GM19238 (cell line): ENCODE measurements around the gene GRIK3.

Experiments used
- DNase-seq: peaks from one replicate; pipeline ENCODE4 v3.0.0; 2011; ENCODE audit warnings: low spot score; ENCODE audit not compliant: insufficient read length

The GRIK3 gene

GRCh38 chr1:36858981-36859380 is 175.3 kb downstream of the GRIK3 start:
- no peak for DNase-seq

GRCh38 chr1:36858553-36858952 is 175.8 kb downstream of the GRIK3 start:
- no peak for DNase-seq

GRCh38 chr1:36857754-36858153 is 176.6 kb downstream of the GRIK3 start:
- DNase-seq = no peak

- no peak for DNase-seq
Measured at GRCh38 chr1:36855699-36856494, 178.4 kb downstream of the GRIK3 start.

- no peak for DNase-seq
Measured at GRCh38 chr1:36853638-36854037, 180.7 kb downstream of the GRIK3 start.

- DNase-seq = no peak
Measured at GRCh38 chr1:36852586-36852985, 181.7 kb downstream of the GRIK3 start.

- DNase-seq = no peak
Measured at GRCh38 chr1:36851595-36851994, 182.7 kb downstream of the GRIK3 start.

GRCh38 chr1:36851087-36851486 is 183.2 kb downstream of the GRIK3 start:
- DNase-seq = no peak

- no peak for DNase-seq
Measured at GRCh38 chr1:36849956-36850355, 184.4 kb downstream of the GRIK3 start.

- DNase-seq = no peak
Measured at GRCh38 chr1:36847761-36848160, 186.6 kb downstream of the GRIK3 start.

- DNase-seq = no peak
Measured at GRCh38 chr1:36847186-36847585, 187.1 kb downstream of the GRIK3 start.

- DNase-seq = no peak
Measured at GRCh38 chr1:36846357-36846756, 188.0 kb downstream of the GRIK3 start.

- no peak for DNase-seq
Measured at GRCh38 chr1:36845802-36846201, 188.5 kb downstream of the GRIK3 start.

- DNase-seq = no peak
Measured at GRCh38 chr1:36844917-36845316, 189.4 kb downstream of the GRIK3 start.

- no peak for DNase-seq
Measured at GRCh38 chr1:36843906-36844610, 190.3 kb downstream of the GRIK3 start.

GRCh38 chr1:36843027-36843426 is 191.3 kb downstream of the GRIK3 start:
- no peak for DNase-seq

GRCh38 chr1:36842448-36842847 is 191.9 kb downstream of the GRIK3 start:
- DNase-seq = no peak

- DNase-seq = no peak
Measured at GRCh38 chr1:36839485-36839884, 194.8 kb downstream of the GRIK3 start.

- DNase-seq = no peak
Measured at GRCh38 chr1:36838888-36839287, 195.4 kb downstream of the GRIK3 start.

- no peak for DNase-seq
Measured at GRCh38 chr1:36836916-36837315, 197.4 kb downstream of the GRIK3 start.

GRCh38 chr1:36836196-36836883 is 198.0 kb downstream of the GRIK3 start:
- DNase-seq = no peak

GRCh38 chr1:36835696-36836095 is 198.6 kb downstream of the GRIK3 start:
- DNase-seq = no peak
